GM19099 (cell line): ENCODE results near the gene SDS.

Experiments
- POLR2A ChIP-seq: IDR thresholded peaks from 3 replicates; pipeline ENCODE4 v1.6.1; 2011; ENCODE audit warnings: low read depth; ENCODE audit not compliant: insufficient read length; ENCODE audit errors: extremely low read depth

SDS gene

GRCh38 chr12:113403435-113404415, at the start of gene SDS:
Gene SDS, minus strand, starts transcription at chr12:113403887. Its CDS starts 4,179 bp downstream, at chr12:113399708.
- TF ChIP-seq POLR2A, result no peak

- TF ChIP-seq POLR2A, result no peak
Measured at GRCh38 chr12:113453330-113453729, 49.6 kb upstream of the SDS start.

- TF ChIP-seq POLR2A, result no peak
Measured at GRCh38 chr12:113452458-113452857, 48.8 kb upstream of the SDS start.

GRCh38 chr12:113449839-113450238, 46.2 kb upstream of the SDS start:
- TF ChIP-seq POLR2A, result no peak

GRCh38 chr12:113449299-113449698, 45.6 kb upstream of the SDS start:
- TF ChIP-seq POLR2A, result no peak

- TF ChIP-seq POLR2A, result no peak
Measured at GRCh38 chr12:113448873-113449272, 45.2 kb upstream of the SDS start.

- no peak for TF ChIP-seq POLR2A
Measured at GRCh38 chr12:113445544-113446171, 42.0 kb upstream of the SDS start.

- no peak for TF ChIP-seq POLR2A
Measured at GRCh38 chr12:113443030-113443539, 39.4 kb upstream of the SDS start.

GRCh38 chr12:113440947-113441782, 37.5 kb upstream of the SDS start:
- TF ChIP-seq POLR2A, result no peak

GRCh38 chr12:113440336-113440735, 36.6 kb upstream of the SDS start:
- no peak for TF ChIP-seq POLR2A

GRCh38 chr12:113439606-113440030, 35.9 kb upstream of the SDS start:
- TF ChIP-seq POLR2A, result no peak

- TF ChIP-seq POLR2A, result no peak
Measured at GRCh38 chr12:113439301-113439597, 35.6 kb upstream of the SDS start.

- TF ChIP-seq POLR2A, result no peak
Measured at GRCh38 chr12:113438523-113439300, 35.0 kb upstream of the SDS start.

- TF ChIP-seq POLR2A, result no peak
Measured at GRCh38 chr12:113437729-113438100, 34.0 kb upstream of the SDS start.
